SK-N-MC (cell line): ENCODE results near the gene INSM1.
"Not testable (repeated sequence)": the region's sequence is repeated elsewhere in the genome, so short reads cannot be mapped to it uniquely, and the experiment has no call there.

Experiments used
- EZH2 ChIP-seq: fragments of 200-600 bp; sonication (generic); IDR thresholded peaks from one replicate; pipeline ENCODE4 v1.6.1; 2017; ENCODE audit warnings: antibody characterized with exemption
- FOXP2 ChIP-seq: optimal IDR thresholded peaks from 2 replicates; pipeline ENCODE3; 2011; ENCODE audit warnings: mild to moderate bottlenecking, moderate library complexity; ENCODE audit not compliant: insufficient read depth; ENCODE audit errors: extremely low read length, control extremely low read depth
- POLR2AphosphoS5 ChIP-seq: IDR thresholded peaks from 2 replicates; pipeline ENCODE4 v1.6.1; 2012; ENCODE audit warnings: mild to moderate bottlenecking, low read depth, low read length, borderline replicate concordance

DNA sequence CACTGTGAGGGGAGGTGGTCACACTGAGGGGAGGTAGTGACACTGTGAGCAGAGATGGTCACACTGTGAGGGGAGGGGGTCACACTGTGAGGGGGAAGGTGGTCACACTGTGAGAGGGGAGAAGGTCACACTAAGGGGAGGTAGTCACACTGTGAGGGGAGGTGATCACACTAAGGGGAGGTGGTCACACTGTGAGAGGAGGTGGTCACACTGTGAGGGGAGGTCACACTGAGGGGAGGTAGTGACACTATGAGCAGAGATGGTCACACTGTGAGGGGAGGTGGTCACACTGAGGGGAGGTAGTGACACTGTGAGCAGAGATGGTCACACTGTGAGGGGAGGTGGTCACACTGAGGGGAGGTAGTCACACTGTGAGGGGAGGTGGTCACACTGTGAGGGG, 12.4 kb upstream of the INSM1 start:
- TF ChIP-seq EZH2, POLR2AphosphoS5, FOXP2: not testable (repeated sequence)
